GM04504 (cell line): ENCODE data around the gene RAPGEF4.
A peak's percentile ranks its signal among the peaks of the same experiment; 100 is the strongest.
"Not testable (repeated sequence)": the region's sequence is repeated elsewhere in the genome, so short reads cannot be mapped to it uniquely, and the experiment has no call there.

Source experiments
- DNase-seq: peaks from one replicate; pipeline ENCODE4 v3.0.0-alpha.2; 2012; ENCODE audit warnings: low read depth

Gene RAPGEF4

GRCh38 chr2:172774302-172774701, 38.7 kb downstream of the RAPGEF4 start:
- no peak for DNase-seq

GRCh38 chr2:172775319-172775718, 39.7 kb downstream of the RAPGEF4 start:
- no peak for DNase-seq

DNA sequence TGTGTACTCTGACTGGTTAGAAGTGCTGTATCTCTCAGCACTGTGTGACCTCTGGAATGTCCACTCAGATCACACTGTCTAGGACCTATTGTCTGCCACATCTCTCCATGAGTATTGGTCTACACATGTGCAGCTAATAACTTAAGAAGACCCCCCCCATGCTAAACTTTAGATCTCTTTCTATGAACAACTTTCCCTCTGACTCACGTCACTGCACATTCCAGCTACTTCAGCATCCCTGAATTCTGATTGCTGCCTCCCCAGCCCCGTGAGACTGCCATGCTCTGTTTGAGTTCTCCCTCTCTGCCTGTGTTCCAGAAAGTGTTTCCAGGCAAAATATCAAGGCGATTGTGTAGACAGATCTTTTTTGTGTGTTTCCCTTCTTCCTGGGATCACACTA, 41.8 kb downstream of the RAPGEF4 start:
- DNase-seq: no peak

GRCh38 chr2:172782506-172783164, 47.0 kb downstream of the RAPGEF4 start:
- peak; percentile 2 for DNase-seq

DNA sequence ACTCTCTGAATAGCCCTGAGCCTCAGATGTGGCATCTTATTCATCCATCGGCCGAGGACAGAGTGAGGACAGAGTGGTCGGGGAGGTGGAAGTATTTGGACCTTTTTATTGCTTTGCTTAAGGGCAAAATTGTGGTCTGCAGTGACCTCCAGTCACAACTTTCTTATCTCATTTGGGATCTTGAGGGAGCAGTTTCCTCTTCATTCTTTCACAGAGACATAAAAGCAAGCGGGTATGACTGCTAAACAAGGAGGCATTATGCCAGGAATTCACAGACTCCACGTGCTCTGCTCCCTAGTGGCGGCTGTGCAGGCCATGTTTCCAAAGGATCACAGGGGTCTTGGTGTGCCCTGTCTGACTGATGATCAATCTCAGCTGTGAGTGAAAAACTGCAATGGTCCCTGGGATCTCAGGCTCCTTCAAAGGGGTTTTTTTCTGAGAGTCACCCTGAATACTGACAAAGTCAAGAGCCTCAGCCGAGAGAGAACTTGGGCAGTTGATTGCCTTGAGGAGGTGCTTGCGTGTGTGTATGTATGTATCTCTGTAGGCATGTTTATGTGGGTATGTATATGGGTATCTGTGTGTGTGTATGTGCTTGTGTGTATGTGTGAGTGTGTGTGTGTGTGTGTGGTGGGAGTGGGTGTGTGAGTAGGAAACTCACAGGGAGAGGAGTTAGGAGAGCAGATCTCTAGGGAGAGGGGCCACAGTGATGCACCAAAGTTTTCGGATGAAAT, 47.7 kb downstream of the RAPGEF4 start:
- DNase-seq: peak; percentile 97

- DNase-seq: no peak
Measured at GRCh38 chr2:172788871-172789270, 53.2 kb downstream of the RAPGEF4 start.

GRCh38 chr2:172790404-172790803, 54.8 kb downstream of the RAPGEF4 start:
- no peak for DNase-seq

- DNase-seq: no peak
Measured at GRCh38 chr2:172791953-172792352, 56.3 kb downstream of the RAPGEF4 start.

DNA sequence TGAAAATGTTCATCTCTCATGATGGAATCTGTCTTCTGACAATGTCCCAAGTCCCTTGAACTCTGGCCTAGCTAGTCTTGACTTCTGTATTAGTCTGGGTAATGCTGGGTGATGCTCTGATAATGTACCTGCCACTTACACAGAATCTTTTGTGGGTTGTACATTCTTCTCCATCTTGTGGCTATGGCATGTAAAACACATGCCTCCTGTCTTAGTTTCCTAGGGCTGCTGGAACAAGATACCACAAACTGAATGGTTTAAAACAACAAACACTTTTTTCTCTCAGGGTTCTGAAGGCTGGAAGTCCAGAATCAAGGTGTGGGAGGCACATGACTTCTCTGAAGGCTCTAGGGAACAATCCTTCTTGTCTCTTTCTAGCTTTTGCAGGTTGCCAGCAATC, 57.1 kb downstream of the RAPGEF4 start:
- no peak for DNase-seq

DNA sequence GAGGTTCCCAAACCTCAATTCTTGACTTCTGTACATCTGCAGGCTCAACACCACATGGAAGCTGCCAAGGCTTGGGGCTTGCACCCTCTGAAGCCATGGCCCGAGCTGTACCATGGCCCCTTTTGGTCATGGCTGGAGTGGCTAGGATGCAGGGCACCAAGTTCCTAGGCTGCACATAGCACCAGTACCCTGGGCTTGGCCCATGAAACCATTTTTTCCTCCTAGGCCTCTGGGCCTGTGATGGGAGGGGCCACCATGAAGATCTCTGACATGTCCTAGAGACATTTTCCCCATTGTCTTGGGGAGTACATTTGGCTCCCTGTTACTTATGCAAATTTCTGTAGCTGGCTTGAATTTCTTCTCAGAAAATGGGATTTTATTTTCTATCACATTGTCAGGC, 67.7 kb downstream of the RAPGEF4 start:
- DNase-seq: not testable (repeated sequence)

DNA sequence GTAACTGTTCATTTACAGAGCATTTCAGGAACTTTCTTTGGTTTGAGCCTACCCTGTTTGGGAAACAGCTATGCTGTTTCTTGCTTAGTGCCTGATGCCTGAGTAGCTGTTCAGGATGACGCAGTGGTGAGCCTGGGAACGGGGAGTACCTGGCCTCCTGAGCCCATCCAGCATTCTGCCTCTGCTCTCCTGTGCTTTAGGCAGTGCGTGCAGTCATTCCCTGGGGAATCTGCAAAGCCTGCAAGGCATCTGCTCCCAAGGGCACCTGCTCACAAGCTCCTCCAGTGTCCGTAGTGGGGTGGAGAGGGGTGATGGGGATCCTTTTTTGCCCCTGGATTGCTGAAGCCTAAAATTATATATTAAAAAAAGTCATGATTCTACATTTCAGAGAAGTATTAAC, 68.8 kb downstream of the RAPGEF4 start:
- DNase-seq: no peak

DNA sequence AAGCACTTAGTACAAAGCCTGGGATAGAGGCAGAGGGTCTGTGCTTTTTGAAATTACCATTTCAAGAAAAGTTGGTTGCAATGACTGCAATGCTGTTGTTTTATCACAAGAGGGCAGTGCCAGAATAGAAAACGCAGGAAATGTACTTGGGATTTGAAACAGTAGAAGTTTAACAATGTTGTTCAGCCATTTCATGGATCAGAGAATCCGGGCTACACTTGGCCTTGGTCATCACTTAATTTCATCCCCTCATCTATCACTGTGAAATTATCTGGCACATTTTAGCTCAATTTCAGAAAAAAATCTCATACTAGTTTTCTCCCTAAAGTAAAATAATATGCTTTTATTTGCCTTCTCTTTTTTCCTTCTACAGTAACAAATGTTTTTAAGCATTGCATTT, 70.8 kb downstream of the RAPGEF4 start:
- no peak for DNase-seq

DNA sequence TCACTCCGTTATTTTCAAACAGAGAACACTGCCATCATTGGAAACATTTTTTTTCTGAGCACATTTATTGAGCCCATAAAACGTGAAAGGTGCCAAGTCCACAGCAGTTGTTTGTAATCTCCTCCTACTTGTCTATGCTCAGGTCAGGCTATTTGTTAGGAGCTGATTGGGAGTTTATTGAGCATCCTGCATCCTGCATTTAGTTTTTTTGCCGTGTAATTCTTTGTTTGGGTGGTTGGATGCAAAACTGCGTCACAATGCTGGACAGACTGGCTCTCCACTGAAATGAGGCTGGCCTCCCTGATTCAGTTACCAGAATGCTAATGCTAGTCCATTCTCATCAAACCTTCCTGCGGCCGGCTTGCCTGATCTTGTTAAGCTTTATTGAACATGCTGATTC, 71.4 kb downstream of the RAPGEF4 start:
- DNase-seq: no peak

- no peak for DNase-seq
Measured at GRCh38 chr2:172808156-172808555, 72.5 kb downstream of the RAPGEF4 start.

DNA sequence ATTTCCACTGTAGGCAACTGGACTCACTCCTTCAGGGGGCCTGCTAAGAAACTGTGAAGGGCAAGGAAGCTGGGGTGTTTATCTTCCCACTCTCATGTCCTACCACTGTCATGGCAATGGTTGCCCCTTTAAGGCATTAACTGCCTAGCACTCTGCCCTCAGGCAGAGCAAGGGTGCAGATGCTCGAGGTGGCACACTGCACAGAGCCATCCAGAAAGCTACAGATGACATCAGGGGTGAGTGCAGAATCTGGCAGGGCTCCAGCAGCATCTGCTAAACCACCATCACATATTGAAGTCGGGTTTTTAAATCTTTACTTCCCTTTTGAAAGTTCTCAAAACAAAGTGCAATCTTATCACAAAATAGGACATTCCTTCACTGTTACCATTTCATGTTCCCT, 75.4 kb downstream of the RAPGEF4 start:
- no peak for DNase-seq

DNA sequence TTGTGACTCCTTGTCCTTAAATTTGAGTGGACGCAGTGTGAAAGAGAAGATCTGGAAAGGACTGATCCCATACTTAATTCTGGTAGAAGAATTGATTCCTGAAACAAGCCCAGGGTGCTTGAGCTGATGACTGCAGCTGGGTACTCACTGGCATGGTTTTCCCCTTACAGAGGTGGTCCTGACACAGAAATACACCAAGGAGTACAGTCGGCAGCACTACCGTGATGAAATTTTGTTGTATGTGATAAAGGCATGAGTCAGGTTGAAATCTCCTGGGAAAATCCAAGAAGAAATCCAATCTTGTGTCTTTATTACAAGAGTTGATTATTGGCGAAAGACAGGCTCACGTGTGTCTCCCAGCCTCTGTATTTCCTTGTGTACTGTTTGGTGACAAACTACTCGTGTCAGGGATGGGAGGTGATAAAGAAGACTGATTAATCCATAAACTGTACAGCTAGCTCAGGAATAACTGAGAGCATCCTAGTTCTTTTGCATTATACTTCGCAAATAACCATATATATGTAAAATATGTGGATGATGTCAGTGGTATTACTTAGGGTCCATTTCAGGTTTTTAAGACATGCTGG, 76.6 kb downstream of the RAPGEF4 start:
- no peak for DNase-seq

- DNase-seq: no peak
Measured at GRCh38 chr2:172813314-172813888, 77.8 kb downstream of the RAPGEF4 start.

DNA sequence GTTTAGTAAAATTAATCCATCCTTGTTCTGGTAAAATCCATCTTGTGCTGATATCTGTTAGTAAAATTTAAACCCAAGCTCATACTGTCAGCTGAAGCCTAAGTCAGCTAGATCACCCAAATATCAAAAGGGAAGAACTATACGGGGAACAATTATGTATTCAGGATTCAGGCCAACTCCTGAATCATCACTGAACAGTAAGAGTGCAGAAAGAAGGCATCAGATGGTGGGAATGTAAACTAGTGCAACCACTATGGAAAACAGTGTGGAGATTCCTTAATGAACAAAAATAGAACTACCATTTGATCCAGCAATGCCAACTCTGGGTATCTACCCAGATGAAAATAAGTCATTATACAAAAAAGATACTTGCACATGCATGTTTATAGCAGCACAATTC, 81.8 kb downstream of the RAPGEF4 start:
- no peak for DNase-seq

DNA sequence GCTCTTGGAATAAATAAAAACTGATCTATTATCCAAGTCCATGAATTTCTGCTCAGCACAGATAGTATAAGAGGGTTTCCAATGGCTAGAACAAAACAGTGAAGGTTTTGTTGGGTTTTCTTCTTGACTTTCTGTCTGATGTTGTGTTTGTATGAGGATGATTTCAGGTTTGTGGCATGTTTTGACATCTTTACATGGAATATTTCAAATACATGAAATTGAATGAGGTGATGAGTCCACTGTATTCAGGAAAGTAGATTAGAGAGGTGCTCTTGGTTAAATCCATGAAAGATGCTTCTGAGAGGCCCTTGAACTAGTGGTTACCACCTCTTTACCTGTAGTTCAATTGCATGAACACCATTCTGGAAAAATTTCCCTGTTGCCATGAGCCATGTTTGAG, 84.3 kb downstream of the RAPGEF4 start:
- no peak for DNase-seq

DNA sequence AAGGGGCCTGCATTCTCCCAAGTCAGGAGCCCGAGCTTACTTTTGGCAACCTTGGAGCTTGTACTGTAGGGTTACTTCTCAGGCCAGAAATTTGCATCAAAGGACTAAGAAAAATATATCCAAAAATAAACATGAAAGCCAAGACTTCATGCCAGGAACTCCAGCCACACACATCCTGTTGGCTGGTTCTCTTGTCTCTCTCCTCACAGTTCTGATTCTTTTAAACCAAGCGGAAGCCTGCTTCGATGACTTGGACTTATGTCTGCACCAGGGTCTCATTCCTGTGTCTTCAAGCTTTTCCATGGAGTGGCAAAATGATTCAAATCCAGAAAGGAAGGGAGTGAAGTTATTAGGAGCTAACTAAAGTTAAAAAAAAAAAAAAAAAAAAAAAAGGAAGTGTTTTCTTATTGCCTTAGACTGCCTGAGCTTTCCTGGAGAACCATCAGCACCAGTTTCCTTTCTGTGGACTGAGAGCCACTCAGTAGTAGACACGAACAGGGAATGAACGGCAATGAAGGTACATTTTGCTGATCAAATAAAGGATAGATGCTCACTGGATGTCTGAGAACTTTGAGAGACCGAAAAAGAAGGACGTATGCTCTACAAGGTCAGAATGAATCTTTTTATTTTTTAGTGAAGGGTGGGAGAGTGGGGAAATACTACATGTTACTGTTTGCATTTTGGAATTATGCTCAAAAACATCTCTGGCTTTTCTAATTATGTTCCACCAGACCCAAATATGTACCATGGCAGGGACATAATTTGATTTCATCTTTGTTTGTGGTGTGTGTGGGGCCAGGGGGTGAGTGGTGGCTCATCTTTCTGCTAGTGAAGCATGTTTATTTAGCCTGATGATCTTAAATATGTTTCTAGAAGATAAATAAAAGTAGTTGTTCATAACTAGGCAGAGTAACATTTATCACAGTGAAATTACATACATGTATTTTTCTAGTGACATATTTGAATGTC, 86.0 kb downstream of the RAPGEF4 start:
- no peak for DNase-seq

DNA sequence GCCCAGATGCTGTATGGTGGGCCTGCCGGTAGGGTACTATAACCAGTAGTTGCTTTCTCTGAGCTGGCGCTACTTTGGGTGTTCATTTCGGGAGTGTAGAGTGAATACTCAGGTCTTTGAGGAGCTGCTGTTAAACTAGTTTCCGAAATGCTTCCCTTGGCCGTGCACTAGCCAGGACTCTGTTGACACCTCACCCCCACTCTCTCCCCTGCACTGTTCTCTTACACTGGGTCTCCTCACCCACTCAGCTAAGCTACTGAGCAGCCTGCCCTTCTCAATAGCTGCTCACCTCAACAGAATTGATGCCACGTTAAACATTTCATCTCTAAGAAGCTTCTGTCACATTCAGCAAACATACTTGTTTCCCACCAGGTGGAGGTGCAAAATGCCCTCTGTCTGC, 86.9 kb downstream of the RAPGEF4 start:
- DNase-seq: no peak

GRCh38 chr2:172823261-172823850, 87.7 kb downstream of the RAPGEF4 start:
- DNase-seq: no peak
